Measurements from ENCODE around the gene CDH23.

The CDH23 gene

GRCh38 chr10:71717551-71717951, 320.8 kb downstream of the CDH23 start:
- no peak for DNase-seq

- DNase-seq = no peak
Observed at GRCh38 chr10:71718165-71718698, 321.5 kb downstream of the CDH23 start.

GRCh38 chr10:71719042-71719441, 322.3 kb downstream of the CDH23 start:
- no peak for DNase-seq

GRCh38 chr10:71719464-71720201, 322.9 kb downstream of the CDH23 start, which contains the start of gene C10orf105:
C10orf105 (minus strand) TSS chr10:71719778; CDS start chr10:71716337, 3,441 bp downstream.
- no peak for DNase-seq

- no peak for DNase-seq
Observed at GRCh38 chr10:71720288-71720687, 323.6 kb downstream of the CDH23 start.

- no peak for DNase-seq
Observed at GRCh38 chr10:71721313-71721712, 324.6 kb downstream of the CDH23 start.

GRCh38 chr10:71722849-71723248, 326.1 kb downstream of the CDH23 start:
- no peak for DNase-seq

- no peak for DNase-seq
Observed at GRCh38 chr10:71723311-71723710, 326.6 kb downstream of the CDH23 start.

- DNase-seq = no peak
Observed at GRCh38 chr10:71724539-71724938, 327.8 kb downstream of the CDH23 start.

GRCh38 chr10:71725249-71725648, 328.5 kb downstream of the CDH23 start:
- no peak for DNase-seq

GRCh38 chr10:71725998-71726579, 329.4 kb downstream of the CDH23 start:
- DNase-seq = peak; percentile 60

GRCh38 chr10:71726580-71727104, 329.9 kb downstream of the CDH23 start:
- peak; percentile 48 for DNase-seq

GRCh38 chr10:71727105-71727737, 330.5 kb downstream of the CDH23 start:
- peak; percentile 70 for DNase-seq

- peak; percentile 83 for DNase-seq
Observed at GRCh38 chr10:71727738-71728737, 331.3 kb downstream of the CDH23 start.

GRCh38 chr10:71729161-71729636, 332.5 kb downstream of the CDH23 start:
- DNase-seq = no peak

GRCh38 chr10:71731791-71732190, 335.1 kb downstream of the CDH23 start:
- DNase-seq = no peak

GRCh38 chr10:71734797-71735196, 338.1 kb downstream of the CDH23 start:
- no peak for DNase-seq

GRCh38 chr10:71735709-71736569, 339.2 kb downstream of the CDH23 start:
- peak; percentile 60 for DNase-seq

GRCh38 chr10:71736570-71736952, 339.8 kb downstream of the CDH23 start:
- DNase-seq = no peak

- DNase-seq = no peak
Observed at GRCh38 chr10:71737001-71737833, 340.5 kb downstream of the CDH23 start.

All from CD4-positive, alpha-beta T cell treated with Interleukin-4 for 4 hours (primary cell).